ENCODE measurements around the gene STUB1.

GRCh38 chr16:716768-717325 lies 36.6 kb downstream of the STUB1 start:
- TF ChIP-seq EZH2 (IDR thresholded peaks at IDR 0.05; ENCODE audit: borderline replicate concordance, low read length) = no peak
- TF ChIP-seq CTCF (IDR thresholded peaks at IDR 0.05; ENCODE audit: low read length) = no peak

Data from OCI-LY1 (cell line).